HG02970 (cell line): ENCODE results near the gene KRTAP3-1.
"Not testable (repeated sequence)": the region's sequence is repeated elsewhere in the genome, so short reads cannot be mapped to it uniquely, and the experiment has no call there.

Experiments used
- ATAC-seq: cut with Tn5 transposase; IDR thresholded peaks from one replicate; pipeline ENCODE4 v1.9.1; 2021; ENCODE audit warnings: mild to moderate bottlenecking, moderate library complexity, moderate number of reproducible peaks; ENCODE audit not compliant: unreplicated experiment, low FRiP score

The KRTAP3-1 gene

DNA sequence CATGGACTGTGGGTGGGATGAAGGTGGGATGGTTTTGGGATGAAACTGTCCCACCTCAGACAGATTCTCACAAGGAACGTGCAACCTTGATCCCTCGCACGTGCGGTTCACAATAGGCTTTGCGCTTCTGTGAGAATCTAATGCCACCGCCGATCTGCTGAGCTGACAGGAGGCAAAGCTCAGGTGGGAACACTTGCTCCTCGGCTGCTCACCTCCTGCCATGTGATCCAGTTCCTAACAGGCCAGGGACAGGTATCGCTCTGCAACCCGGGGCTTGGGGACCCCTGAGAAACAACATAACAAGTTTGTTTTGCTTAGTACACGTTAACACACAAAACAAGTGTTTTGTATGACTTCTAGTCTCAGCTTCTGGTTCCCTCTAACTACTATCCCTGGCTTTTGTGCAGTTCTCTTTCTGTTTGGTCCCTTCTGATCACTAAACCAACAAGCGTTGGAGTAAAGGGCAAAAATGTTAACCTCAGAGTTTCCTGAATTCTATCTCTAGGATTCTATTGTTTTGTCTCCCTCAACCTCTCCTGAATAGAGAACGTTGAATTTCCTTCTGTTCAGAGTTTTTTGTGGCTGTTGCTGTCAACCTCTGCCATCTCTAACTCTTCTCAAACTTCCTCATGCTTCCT, 7.8 kb upstream of the KRTAP3-1 start:
- ATAC-seq, result no peak

DNA sequence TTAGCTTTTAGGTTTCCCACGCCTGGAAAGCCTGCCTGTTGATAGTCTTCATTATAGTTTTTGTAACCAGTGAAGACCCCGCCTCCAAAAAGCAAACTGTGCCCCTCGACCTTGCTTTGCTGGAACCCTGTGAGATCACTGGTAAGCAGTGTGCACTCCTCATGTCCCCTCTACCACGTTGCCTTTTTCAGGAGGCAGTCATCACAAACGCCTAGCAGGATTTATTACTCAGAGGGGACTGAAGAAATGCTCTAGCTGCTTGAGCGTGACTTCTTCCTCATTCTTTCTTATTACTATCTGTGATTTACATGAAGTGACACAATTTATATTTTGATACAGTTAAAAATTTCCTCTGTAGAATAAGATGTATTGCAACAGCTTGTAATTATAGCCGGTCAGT, 6.5 kb upstream of the KRTAP3-1 start:
- ATAC-seq, result no peak

DNA sequence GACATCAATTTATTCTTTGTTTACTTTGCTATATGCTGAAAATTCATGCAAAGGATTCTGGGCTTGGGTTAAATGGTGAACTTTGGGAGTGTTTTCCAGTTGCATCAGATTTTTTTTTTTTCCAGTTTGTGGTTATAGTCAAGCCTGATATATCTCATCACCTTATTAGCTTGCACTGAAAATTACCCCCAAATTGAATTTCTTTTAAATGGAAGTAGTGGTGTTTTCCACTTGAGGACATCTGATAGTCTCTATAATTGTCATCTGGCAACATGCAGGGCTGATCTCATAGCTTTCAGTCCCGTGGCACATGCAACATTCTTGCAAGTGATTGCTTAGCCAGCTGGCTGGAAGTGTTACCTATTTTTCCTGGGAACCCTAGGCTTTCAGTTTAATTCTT, 4.7 kb upstream of the KRTAP3-1 start:
- no peak for ATAC-seq

DNA sequence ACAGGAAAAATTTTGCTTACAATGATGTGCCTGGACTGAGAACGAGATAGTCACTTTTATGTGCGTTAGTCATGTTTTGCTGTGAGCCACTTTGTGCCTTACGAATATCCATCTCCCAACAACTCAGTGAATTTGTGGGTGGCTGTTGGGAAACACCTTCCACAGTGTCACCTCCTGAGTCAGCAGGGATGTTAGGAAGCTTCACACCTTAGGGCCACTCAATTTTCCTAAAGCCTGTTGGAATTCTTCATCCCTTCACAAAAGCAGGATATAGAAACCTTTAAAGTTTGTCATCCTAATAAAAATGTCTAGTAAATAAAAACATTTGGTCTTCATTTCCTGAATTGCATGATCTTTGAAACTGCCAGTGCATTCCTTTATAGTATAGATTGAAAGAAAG, 4.3 kb upstream of the KRTAP3-1 start:
- ATAC-seq, result no peak

DNA sequence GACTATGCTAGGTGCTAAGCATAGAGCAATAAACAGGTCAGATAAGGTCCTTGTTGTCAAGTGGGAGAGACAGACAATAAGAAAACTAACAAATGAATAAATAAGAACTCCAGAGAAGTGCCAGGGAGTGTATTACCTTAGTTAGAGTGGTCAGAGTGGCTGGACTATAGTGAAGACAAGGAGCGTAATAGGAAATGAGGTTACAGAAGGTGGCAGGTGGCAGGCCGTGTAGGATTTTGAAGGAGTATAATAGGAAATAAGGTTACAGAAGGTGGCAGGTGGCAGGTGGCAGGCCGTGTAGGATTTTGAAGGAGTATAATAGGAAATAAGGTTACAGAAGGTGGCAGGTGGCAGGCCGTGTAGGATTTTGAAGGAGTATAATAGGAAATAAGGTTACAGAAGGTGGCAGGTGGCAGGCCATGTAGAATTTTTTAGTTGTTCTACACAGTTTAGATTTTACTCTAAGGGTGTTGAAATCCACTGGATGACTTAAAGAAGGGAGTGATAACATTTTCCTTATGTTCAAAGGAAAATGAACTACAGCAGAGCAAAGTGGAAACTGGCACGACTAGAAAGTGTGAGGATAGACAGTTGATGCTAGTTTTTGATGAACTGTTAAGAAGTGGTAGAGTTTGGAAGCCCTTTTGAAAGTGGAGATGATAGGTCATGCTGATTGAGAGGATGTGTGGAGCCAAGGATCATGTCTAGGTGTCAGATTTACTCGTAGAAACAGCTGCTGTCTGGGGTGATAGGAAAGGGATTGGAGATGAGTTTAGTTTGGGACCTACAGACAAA, 3.6 kb upstream of the KRTAP3-1 start:
- ATAC-seq, result no peak

DNA sequence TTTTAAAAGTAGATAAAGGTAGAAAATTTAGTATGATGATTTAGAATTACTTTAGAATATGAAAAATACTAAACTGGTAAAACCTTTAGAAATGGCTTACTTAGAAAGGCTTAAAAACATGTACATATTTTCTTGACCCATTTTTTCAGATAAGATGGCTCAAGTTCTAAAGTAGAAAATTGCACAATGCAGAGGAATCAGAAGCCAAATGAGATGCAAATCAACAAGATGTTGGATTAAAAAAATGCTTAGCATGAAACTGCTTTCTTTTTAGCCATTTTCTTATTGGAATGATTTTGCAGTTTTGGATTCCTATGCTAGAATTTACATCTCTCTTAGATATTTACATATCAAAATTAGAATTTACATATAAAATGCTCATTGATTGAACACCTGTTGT, 1.5 kb upstream of the KRTAP3-1 start:
- ATAC-seq, result no peak

DNA sequence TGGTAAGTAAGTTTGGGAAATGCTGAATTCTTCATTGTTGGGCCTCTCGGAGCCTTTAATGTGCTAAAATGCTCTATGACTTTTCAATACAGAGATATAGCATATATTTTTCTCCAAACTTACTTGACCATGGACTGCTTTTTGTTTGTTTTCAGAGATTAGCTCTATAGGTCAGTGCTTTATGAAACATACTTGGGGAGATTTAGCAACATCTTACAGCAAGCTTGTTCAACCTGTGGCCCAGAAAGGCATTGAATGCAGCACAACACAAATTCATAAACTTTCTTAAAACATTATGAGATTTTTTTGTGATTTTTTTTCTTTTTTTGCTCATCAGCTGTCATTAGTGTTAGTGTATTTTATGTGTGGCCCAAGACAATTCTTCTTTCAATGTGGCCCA, 1.0 kb upstream of the KRTAP3-1 start:
- ATAC-seq, result no peak

DNA sequence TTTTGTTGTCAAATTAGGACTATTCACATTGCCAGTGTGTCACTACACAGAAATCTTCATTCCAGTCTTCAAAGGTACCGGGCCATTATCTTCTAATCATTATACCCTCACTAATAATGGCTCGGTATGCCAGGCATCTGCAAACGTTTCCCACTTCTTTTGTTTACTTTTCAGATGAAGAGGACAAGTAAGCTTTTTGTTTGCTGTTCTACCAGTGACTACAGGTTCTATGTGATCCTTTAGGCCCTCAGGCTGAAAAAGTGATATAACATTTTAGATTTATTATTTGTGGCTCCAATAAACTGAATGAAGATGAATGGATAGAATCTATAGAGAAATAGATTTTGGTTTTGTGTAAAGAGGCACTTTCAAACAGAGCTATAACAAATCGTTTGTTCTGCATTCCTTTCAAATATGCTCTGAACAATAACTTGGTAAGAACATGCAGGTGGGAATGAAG, 403 bp upstream of the KRTAP3-1 start:
- no peak for ATAC-seq

DNA sequence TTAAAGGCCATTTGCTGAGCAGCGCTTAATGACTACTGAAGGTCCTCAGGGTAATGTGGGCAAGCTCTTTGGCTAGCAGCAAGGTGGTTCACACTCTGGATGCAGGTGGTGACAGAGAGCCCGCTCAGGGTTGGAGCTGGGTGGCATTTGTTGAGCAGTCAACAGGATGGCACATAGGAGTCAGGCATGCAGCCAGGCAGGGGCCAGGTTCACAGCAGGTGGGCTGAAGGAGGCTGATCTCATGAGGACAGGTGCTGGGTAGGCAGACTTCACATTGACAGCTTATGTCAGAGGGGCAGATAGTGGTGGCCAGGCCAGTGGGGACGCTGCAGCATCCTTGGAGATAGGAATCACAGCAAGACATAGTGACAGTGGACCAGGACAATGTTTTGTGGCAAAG, 4.5 kb downstream of the KRTAP3-1 start:
- no peak for ATAC-seq

DNA sequence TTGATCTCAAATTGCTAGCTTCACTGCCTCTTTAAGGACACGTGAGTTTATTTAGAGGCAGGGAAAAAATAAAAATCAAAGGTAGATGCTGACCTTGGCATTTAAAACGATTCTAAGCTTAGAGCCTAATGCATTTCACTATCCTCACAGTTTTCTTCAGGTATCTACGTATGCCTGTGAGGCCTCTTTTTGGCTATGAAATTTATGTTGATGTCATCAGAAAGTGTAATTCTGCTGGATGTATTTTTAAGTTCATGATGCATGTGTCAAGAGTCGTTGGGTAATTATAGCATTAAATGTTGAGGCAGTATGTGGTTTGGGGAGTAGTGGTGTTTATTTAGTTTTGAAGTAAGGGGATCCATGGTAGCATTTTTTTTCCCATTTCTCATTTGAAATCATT, 5.0 kb downstream of the KRTAP3-1 start:
- no peak for ATAC-seq

DNA sequence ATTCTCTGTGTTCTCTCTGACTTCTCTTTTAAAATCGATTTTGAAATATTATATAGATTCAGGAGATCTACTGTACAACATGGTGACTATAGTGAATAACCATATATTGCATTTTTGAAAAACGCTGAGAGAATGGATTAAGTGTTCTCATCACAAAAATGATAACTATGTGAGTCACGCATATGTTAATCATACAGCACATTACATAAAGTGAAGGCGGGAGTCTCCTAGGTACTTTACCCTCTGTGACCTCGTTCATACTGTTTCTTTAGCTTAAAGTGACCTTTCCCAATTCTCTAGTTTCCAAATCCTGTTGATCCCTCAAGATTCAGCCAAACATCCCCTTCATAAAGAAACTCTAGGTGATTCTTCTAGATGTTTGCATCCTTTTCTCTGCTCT, 6.1 kb downstream of the KRTAP3-1 start:
- ATAC-seq, result no peak

DNA sequence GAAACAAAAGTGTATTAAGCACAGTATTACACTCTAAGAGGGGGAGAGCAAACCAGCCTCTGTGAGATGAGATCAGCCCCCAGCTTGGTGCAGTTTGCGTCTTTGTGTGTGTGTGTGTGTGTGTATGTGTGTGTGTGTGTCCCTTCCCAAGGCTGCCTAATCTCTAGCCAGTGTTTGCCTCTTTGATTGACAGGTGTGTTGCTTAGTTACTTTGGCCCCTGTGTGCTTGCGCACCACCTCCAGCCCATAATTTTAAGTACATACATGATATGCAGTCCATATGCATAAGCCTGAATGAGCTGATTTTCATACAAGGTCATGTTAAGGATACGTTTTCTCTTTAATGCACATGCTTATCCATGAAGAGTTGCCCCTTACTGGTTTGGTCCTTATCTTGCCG, 7.1 kb downstream of the KRTAP3-1 start:
- ATAC-seq, result no peak

DNA sequence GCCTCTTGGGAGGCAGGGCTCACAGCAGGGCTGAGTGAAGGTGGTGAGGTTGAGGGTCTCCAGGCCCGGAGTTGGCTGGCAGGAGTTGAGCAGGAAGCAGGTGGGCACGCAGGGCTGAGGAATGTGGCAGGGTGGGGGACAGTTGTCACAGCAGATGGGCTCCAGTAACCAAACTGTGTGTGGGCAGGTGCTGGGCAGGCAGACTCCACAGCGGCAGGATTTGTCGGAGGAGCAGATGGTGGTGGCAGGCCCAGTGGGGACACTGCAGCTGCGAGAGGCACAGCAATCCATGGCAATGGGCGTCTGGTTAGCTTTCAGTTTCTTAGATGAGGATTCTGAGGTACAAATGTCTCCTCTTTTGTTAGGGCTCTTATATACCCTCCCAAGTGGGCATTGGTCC, 9.4 kb downstream of the KRTAP3-1 start, which contains the start of gene KRTAP3-2:
Gene KRTAP3-2 (minus strand): TSS at position 344 of the 400 bp plus-strand sequence. CDS start 53 bp downstream, at position 291.
- not testable (repeated sequence) for ATAC-seq

DNA sequence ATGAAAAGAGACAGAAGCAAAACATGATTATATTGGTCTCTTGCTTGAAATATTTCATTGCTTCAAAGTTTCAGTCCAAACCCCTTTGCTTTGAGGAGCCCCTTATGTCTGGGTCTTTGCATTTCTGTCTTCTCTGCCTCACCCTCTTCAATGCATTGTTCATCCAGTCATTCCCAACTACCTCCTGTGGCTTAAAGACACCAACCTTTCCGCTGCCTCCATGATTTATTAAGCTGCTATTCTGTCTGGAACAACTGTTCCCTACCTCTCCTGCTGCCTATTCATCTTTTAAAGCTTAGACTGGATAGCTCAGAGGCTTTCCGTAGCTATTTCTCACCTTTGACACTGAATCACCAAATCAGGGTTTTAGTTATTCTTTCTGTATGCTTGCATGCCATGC, 11.6 kb downstream of the KRTAP3-1 start:
- ATAC-seq, result no peak

DNA sequence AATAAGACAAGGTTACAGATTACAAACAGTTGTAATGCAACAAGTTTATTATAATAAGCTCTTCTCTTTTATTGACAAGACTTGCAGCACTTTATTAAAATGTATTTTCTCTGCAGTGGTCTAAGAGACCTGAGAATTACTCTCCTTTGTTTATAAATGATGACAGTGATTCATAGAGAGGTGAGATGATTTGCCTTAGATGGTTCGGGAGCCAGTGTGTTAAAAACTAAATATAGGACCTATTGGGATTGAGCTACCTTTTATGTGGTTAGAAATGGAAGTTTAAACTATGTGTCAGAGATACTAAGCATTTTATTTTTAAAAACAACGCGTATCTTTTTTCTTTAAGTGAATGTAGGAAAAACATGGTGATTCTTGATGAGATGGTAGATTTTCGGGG, 12.1 kb downstream of the KRTAP3-1 start:
- no peak for ATAC-seq

DNA sequence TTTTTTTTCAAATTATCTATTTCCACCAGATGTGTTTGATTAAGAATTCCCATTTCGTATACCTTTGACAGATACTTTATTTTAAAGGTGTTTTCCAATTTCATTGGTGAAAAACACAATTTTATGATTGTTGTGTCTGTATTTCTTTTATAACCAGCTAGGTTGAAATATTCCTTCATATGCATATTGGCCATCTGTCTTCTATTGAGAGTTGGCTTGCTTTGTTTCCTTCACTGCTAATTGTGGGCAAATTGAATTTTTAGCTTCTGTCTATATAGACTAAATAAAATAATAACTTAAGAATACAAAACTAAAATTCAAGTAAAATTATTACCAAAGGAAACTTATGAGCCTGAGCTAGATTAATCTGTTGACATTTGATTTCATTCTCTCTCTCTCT, 13.8 kb downstream of the KRTAP3-1 start:
- ATAC-seq, result no peak

DNA sequence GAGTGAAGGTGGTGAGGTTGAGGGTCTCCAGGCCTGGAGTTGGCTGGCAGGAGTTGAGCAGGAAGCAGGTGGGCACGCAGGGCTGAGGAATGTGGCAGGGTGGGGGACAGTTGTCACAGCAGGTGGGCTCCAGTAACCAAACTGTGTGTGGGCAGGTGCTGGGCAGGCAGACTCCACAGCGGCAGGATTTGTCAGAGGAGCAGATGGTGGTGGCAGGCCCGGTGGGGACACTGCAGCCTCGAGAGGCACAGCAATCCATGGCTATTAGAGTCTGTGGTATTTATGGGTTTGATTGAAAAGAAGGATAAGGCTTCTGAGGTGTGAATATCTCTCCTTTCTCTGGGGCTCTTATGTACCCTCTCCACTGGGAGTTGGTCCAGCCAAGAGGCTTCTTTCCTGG, 15.1 kb downstream of the KRTAP3-1 start, which contains the start of gene KRTAP3-3:
Gene KRTAP3-3 (minus strand): TSS at position 326 of the 400 bp plus-strand sequence. CDS start 67 bp downstream, at position 259.
- ATAC-seq, result no peak

DNA sequence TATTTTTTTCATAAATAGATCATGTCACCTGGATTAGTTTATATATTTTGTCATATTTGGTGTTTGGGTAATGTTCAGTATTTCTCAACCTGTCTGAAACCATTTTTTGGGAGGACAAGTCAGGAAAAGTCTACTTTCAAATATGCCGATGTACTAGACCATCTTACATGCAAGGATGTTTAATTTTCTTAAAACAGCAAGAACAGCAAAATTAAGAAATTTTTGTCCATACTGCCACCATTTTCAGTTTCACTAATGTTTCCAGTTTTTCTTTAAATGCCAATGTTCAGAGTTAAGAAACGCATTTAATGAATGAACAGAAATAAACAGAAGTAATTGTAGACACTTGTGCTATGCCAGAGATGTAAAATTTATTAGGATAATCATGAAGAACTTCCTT, 15.8 kb downstream of the KRTAP3-1 start:
- ATAC-seq, result no peak

DNA sequence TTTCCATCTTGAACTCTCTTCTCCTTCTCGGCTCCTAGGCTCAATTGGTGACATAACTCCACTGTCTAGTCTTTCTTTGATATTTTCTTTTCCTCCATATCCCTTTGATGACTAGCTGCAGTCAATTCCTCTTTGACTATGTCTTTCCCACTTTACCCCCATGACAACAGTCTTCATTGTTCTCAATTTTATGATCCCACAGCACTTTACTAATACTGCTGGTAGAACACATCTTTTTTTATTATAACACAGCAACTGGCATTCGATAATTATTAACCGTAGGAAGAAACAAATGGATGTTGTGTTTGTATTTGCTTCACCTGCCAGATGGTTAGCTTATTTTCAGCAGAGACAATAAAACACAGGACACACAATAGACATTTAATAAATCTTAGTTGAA, 16.3 kb downstream of the KRTAP3-1 start:
- no peak for ATAC-seq

DNA sequence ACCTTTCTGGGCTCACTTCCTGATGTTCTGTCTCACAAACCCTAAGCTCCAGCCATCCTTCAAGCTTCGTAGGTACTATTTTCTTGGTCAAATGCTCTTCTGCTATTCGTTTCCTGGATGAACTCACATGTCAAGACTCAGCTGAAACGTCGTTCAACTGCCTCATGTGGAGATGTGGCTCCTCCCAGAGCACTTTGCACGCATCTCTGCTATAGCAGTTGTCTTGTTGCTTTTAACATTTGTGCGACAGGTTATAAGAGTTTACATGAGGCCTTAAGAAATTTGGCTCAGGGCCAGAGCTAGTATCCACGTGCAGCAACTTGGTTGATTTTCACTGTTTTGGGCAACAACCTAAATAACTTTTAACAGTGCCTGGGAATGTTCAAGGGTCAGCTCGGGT, 22.0 kb downstream of the KRTAP3-1 start:
- ATAC-seq, result no peak

DNA sequence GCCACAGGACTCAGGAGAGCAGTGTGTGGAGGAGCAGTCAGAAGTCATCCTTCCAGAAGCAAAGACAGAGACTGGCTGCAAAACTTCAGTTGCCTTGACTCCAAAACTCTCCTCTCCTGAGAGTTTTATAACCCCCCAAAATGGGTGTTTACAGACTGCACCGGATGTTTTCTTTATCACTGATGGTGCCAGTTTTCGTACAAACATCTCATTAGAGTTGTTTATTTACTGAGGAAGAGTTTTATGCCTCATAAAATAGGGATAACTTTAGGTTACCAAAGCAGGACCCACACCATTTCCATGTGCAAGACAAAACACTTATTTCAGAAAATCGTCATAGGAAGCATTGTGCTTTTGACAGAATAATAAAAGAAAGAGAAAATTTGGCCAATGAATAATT, 24.7 kb downstream of the KRTAP3-1 start, which contains the start of gene KRT40:
Gene KRT40 (minus strand): TSS at position 101 of the 400 bp plus-strand sequence. CDS start 53 bp downstream, at position 48.
- ATAC-seq, result no peak

DNA sequence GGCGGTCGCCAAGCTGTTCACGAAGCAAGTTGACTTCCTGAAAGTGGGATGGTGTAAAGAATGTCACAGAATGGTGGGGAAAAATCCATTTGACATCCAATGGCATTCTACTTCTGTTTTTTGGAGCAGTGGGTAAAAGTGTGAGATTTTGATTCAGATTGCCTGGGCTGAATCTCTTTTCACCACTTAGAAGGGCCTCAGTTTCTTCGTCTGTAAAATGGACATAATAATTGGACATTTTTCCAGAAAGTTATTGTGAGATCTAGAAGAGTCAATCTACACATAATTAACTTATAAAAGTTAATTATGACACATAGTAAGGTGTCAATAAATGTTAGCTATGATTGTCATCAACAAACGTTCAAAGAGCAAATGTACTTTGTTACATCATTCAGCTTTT, 27.8 kb downstream of the KRTAP3-1 start:
- no peak for ATAC-seq
